ENCODE measurements around the gene RPUSD1. TPM values are rescaled to one million over a fixed set of nuclear protein-coding genes. Genes with fewer than 3 reads are reported as not detected.
"Not testable (repeated sequence)": the region's sequence is repeated elsewhere in the genome, so short reads cannot be mapped to it uniquely, and the experiment has no call there.

RPUSD1 gene
- total RNA-seq, 1 experiment from 2014 or later = 41.1 TPM

GRCh38 chr16:822174-822908 lies 34.2 kb upstream of the RPUSD1 start:
- H3K27me3 ChIP-seq (replicated peaks; ENCODE audit: insufficient read depth, low read depth, low read length, poor library complexity) = no peaks in the 10 kb centered on the region
- no TSS peak for BruUV-seq (replicated peaks)
- H3K4me1 ChIP-seq (ENCODE audit: insufficient read depth, low read length, poor library complexity, severe bottlenecking) = peaks cover 8% of the 10 kb centered on the region
- no peaks in the 10 kb centered on the region for H3K9me3 ChIP-seq (ENCODE audit: low read depth, low read length, poor library complexity, severe bottlenecking)
- no peak overlapping the region for H3K27ac ChIP-seq (ENCODE audit: low read depth, low read length, poor library complexity, severe bottlenecking)
- TF ChIP-seq EZH2 (IDR thresholded peaks at IDR 0.05; ENCODE audit: borderline replicate concordance, low read depth, low read length, poor library complexity, severe bottlenecking) (no peak), CTCF (conservative IDR thresholded peaks at IDR 0.05; ENCODE audit: low read depth, low read length) (no peak)
- H3K4me3 ChIP-seq (ENCODE audit: low read depth, low read length, poor library complexity, severe bottlenecking) = no peak overlapping the region
- POLR2A ChIA-PET (ENCODE audit: low non-redundant PET) = no interaction called here
- no peak for DNase-seq (ENCODE audit: low spot score)
- intact Hi-C loops (cut with micrococcal nuclease; ENCODE audit: unreplicated experiment) = no loop called here
- no peaks in the 10 kb centered on the region for H3K36me3 ChIP-seq (ENCODE audit: insufficient read depth, low read length, poor library complexity, severe bottlenecking)
- CTCF ChIA-PET = no interaction called here

GRCh38 chr16:821751-822150 lies 33.6 kb upstream of the RPUSD1 start:
- CTCF ChIA-PET = no interaction called here
- no TSS peak for BruUV-seq (replicated peaks)
- H3K36me3 ChIP-seq (ENCODE audit: insufficient read depth, low read length, poor library complexity, severe bottlenecking) = no peaks in the 10 kb centered on the region

GRCh38 chr16:820748-821147 lies 32.6 kb upstream of the RPUSD1 start:
- no TSS peak for BruUV-seq (replicated peaks)
- POLR2A ChIA-PET (ENCODE audit: low non-redundant PET) = no interaction called here
- Histone ChIP-seq H3K27ac (ENCODE audit: low read depth, low read length, poor library complexity, severe bottlenecking) (no peak overlapping the region), H3K4me3 (ENCODE audit: low read depth, low read length, poor library complexity, severe bottlenecking) (no peak overlapping the region), H3K9me3 (ENCODE audit: low read depth, low read length, poor library complexity, severe bottlenecking) (no peaks in the 10 kb centered on the region), H3K36me3 (ENCODE audit: insufficient read depth, low read length, poor library complexity, severe bottlenecking) (no peaks in the 10 kb centered on the region), H3K4me1 (ENCODE audit: insufficient read depth, low read length, poor library complexity, severe bottlenecking) (peaks cover 7% of the 10 kb centered on the region), H3K27me3 (replicated peaks; ENCODE audit: insufficient read depth, low read depth, low read length, poor library complexity) (no peaks in the 10 kb centered on the region)
- TF ChIP-seq CTCF (conservative IDR thresholded peaks at IDR 0.05; ENCODE audit: low read depth, low read length) = no peak
- no peak for TF ChIP-seq EZH2 (IDR thresholded peaks at IDR 0.05; ENCODE audit: borderline replicate concordance, low read depth, low read length, poor library complexity, severe bottlenecking)
- DNase-seq (ENCODE audit: low spot score) = no peak
- CTCF ChIA-PET = no interaction called here
- intact Hi-C loops (cut with micrococcal nuclease; ENCODE audit: unreplicated experiment) = no loop called here

More at GRCh38 chr16:821751-822150, 33.6 kb upstream of the RPUSD1 start:
- DNase-seq (ENCODE audit: low spot score) = no peak
- Histone ChIP-seq H3K9me3 (ENCODE audit: low read depth, low read length, poor library complexity, severe bottlenecking) (no peaks in the 10 kb centered on the region), H3K4me3 (ENCODE audit: low read depth, low read length, poor library complexity, severe bottlenecking) (no peak overlapping the region), H3K27ac (ENCODE audit: low read depth, low read length, poor library complexity, severe bottlenecking) (no peak overlapping the region), H3K27me3 (replicated peaks; ENCODE audit: insufficient read depth, low read depth, low read length, poor library complexity) (no peaks in the 10 kb centered on the region), H3K4me1 (ENCODE audit: insufficient read depth, low read length, poor library complexity, severe bottlenecking) (peaks cover 8% of the 10 kb centered on the region)
- POLR2A ChIA-PET (ENCODE audit: low non-redundant PET) = no interaction called here
- no peak for TF ChIP-seq CTCF (conservative IDR thresholded peaks at IDR 0.05; ENCODE audit: low read depth, low read length)
- no peak for TF ChIP-seq EZH2 (IDR thresholded peaks at IDR 0.05; ENCODE audit: borderline replicate concordance, low read depth, low read length, poor library complexity, severe bottlenecking)
- intact Hi-C loops (cut with micrococcal nuclease; ENCODE audit: unreplicated experiment) = no loop called here

- H3K4me3 ChIP-seq (ENCODE audit: low read depth, low read length, poor library complexity, severe bottlenecking); H3K27me3 ChIP-seq (replicated peaks; ENCODE audit: insufficient read depth, low read depth, low read length, poor library complexity); intact Hi-C loops (cut with micrococcal nuclease; ENCODE audit: unreplicated experiment); BruUV-seq (replicated peaks); H3K4me1 ChIP-seq (ENCODE audit: insufficient read depth, low read length, poor library complexity, severe bottlenecking); H3K9me3 ChIP-seq (ENCODE audit: low read depth, low read length, poor library complexity, severe bottlenecking); H3K36me3 ChIP-seq (ENCODE audit: insufficient read depth, low read length, poor library complexity, severe bottlenecking); H3K27ac ChIP-seq (ENCODE audit: low read depth, low read length, poor library complexity, severe bottlenecking); CTCF ChIA-PET; DNase-seq (ENCODE audit: low spot score): not testable (repeated sequence)
- POLR2A ChIA-PET (ENCODE audit: low non-redundant PET) = interaction anchor here (0.5 kb wide), 1 partner anchor 108 kb away, joined by 3 read pairs; no protein-coding TSS in a partner anchor
Measured at GRCh38 chr16:820044-820408, 31.8 kb upstream of the RPUSD1 start.

All from A673 (cell line).